ENCODE measurements around the gene SLC4A4. TPM values are rescaled to one million over a fixed set of nuclear protein-coding genes. Genes with fewer than 3 reads are reported as not detected.

The SLC4A4 gene
- total and polyA plus RNA-seq, 10 of the 15 experiments (the other 5 are each of a cell fraction or from before 2014, with no cell fraction given) = 0.05 to 0.44 (median 0.18) TPM

- ChIA-PET RAD21 (ENCODE audit: unreplicated experiment) (no interaction called here), CTCF (no interaction called here), SMC1A (ENCODE audit: uncharacterized antibody, unreplicated experiment) (no interaction called here), POLR2A (no interaction called here)
- no peak overlapping the region for H3K9ac ChIP-seq (ENCODE audit: control insufficient read depth, insufficient read depth, low read length)
- no peak overlapping the region for H3K4me3 ChIP-seq
- intact Hi-C loops (cut with micrococcal nuclease; ENCODE audit: unreplicated experiment) (no loop called here), in situ Hi-C loops (cut with MboI) (no loop called here)
- no peaks in the 10 kb centered on the region; a peak in 1 of 4 replicates for H3K27me3 ChIP-seq (replicated peaks in 1 of 2; ENCODE audit: control insufficient read depth in 2 of 2, insufficient read depth in 2 of 2, low read length in 1 of 2)
- H3K79me2 ChIP-seq (ENCODE audit: control insufficient read depth, insufficient read depth, low read length) = no peaks in the 10 kb centered on the region
- no peaks in the 10 kb centered on the region for H3K36me3 ChIP-seq (ENCODE audit: control insufficient read depth in 2 of 2, insufficient read depth in 2 of 2, low read length in 1 of 2)
- no peaks in the 10 kb centered on the region for H3K9me3 ChIP-seq (replicated peaks; ENCODE audit: control insufficient read depth, insufficient read depth, low read length)
- H3K4me1 ChIP-seq (ENCODE audit: control insufficient read depth, insufficient read depth, low read length) = no peaks in the 10 kb centered on the region
- no peak for ATAC-seq
- FAIRE-seq = no peak
- no TSS peak for BruUV-seq (replicated peaks)
- H3K4me2 ChIP-seq (ENCODE audit: control insufficient read depth, insufficient read depth) = no peak overlapping the region
- H2AFZ ChIP-seq (ENCODE audit: control insufficient read depth, low read depth, low read length) = no peak overlapping the region
- DNase-seq (ENCODE audit: low read depth, low spot score) = no peak
- H3K27ac ChIP-seq (ENCODE audit: control insufficient read depth, insufficient read depth) = no peak overlapping the region
- H4K20me1 ChIP-seq (ENCODE audit: control insufficient read depth, insufficient read depth) = no peaks in the 10 kb centered on the region
- WGBS (ENCODE audit: insufficient coverage, insufficient replicate concordance, low lambda C conversion rate, missing lambda C conversion rate) = 3% methylated on average over 2 of the region's 2 CpGs
- no peak for TF ChIP-seq CREM (IDR thresholded peaks at IDR 0.05; ENCODE audit: low read depth)
- TF ChIP-seq TCF12 (IDR thresholded peaks at IDR 0.05; ENCODE audit: low read depth, low read length) = no peak
- no peak for TF ChIP-seq SP1 (IDR thresholded peaks at IDR 0.05; ENCODE audit: low read depth, low read length)
- no peak for TF ChIP-seq EGR1 (IDR thresholded peaks at IDR 0.05; ENCODE audit: borderline replicate concordance in 1 of 2, low read depth in 2 of 2, low read length in 2 of 2)
- no peak for TF ChIP-seq IRF4 (IDR thresholded peaks at IDR 0.05; ENCODE audit: low read depth, low read length)
- TF ChIP-seq MXI1 (IDR thresholded peaks at IDR 0.05; ENCODE audit: low read depth, low read length) = no peak
- TF ChIP-seq KAT2A (conservative IDR thresholded peaks at IDR 0.05; ENCODE audit: control insufficient read depth, low read depth, low read length) = no peak
- TF ChIP-seq YY1 (IDR thresholded peaks at IDR 0.05; ENCODE audit: low read depth, low read length) = no peak
- TF ChIP-seq STAT1 (conservative IDR thresholded peaks at IDR 0.05) = no peak
- TF ChIP-seq, protein P1, sequence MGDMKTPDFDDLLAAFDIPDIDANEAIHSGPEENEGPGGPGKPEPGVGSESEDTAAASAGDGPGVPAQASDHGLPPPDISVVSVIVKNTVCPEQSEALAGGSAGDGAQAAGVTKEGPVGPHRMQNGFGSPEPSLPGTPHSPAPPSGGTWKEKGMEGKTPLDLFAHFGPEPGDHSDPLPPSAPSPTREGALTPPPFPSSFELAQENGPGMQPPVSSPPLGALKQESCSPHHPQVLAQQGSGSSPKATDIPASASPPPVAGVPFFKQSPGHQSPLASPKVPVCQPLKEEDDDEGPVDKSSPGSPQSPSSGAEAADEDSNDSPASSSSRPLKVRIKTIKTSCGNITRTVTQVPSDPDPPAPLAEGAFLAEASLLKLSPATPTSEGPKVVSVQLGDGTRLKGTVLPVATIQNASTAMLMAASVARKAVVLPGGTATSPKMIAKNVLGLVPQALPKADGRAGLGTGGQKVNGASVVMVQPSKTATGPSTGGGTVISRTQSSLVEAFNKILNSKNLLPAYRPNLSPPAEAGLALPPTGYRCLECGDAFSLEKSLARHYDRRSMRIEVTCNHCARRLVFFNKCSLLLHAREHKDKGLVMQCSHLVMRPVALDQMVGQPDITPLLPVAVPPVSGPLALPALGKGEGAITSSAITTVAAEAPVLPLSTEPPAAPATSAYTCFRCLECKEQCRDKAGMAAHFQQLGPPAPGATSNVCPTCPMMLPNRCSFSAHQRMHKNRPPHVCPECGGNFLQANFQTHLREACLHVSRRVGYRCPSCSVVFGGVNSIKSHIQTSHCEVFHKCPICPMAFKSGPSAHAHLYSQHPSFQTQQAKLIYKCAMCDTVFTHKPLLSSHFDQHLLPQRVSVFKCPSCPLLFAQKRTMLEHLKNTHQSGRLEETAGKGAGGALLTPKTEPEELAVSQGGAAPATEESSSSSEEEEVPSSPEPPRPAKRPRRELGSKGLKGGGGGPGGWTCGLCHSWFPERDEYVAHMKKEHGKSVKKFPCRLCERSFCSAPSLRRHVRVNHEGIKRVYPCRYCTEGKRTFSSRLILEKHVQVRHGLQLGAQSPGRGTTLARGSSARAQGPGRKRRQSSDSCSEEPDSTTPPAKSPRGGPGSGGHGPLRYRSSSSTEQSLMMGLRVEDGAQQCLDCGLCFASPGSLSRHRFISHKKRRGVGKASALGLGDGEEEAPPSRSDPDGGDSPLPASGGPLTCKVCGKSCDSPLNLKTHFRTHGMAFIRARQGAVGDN (IDR thresholded peaks at IDR 0.05) = no peak
- TF ChIP-seq, protein P2, sequence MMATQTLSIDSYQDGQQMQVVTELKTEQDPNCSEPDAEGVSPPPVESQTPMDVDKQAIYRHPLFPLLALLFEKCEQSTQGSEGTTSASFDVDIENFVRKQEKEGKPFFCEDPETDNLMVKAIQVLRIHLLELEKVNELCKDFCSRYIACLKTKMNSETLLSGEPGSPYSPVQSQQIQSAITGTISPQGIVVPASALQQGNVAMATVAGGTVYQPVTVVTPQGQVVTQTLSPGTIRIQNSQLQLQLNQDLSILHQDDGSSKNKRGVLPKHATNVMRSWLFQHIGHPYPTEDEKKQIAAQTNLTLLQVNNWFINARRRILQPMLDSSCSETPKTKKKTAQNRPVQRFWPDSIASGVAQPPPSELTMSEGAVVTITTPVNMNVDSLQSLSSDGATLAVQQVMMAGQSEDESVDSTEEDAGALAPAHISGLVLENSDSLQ (IDR thresholded peaks at IDR 0.05) = no peak
- TF ChIP-seq ZNF274 (IDR thresholded peaks at IDR 0.05; ENCODE audit: insufficient read depth, insufficient read length) = no peak
- no peak for TF ChIP-seq RAD21 (IDR thresholded peaks at IDR 0.05; ENCODE audit: insufficient read depth, low read depth, low read length)
- TF ChIP-seq GATAD2B (conservative IDR thresholded peaks at IDR 0.05; ENCODE audit: low read depth) = no peak
- no peak for TF ChIP-seq TAF1 (IDR thresholded peaks at IDR 0.05; ENCODE audit: borderline replicate concordance, low read depth, low read length)
- TF ChIP-seq EED (IDR thresholded peaks at IDR 0.05; ENCODE audit: low read depth) = no peak
- no peak for TF ChIP-seq SKIL (IDR thresholded peaks at IDR 0.05; ENCODE audit: low read depth, poor library complexity, severe bottlenecking)
- TF ChIP-seq POU2F2 (IDR thresholded peaks at IDR 0.05; ENCODE audit: borderline replicate concordance, low read depth, low read length) = no peak
- TF ChIP-seq SMAD5 (IDR thresholded peaks at IDR 0.05; ENCODE audit: low read depth) = no peak
- TF ChIP-seq DPF2 (IDR thresholded peaks at IDR 0.05) = no peak
These were observed 199.7 kb downstream of the SLC4A4 start for GRCh38 chr4:71538528-71538927.

Data from GM12878 (cell line).